GM19467 (cell line): ENCODE measurements around the gene ERAP2.
"Not testable (repeated sequence)": the region's sequence is repeated elsewhere in the genome, so short reads cannot be mapped to it uniquely, and the experiment has no call there.

Experiments
- ATAC-seq: cut with Tn5 transposase; IDR thresholded peaks from one replicate; pipeline ENCODE4 v1.9.1; 2021; ENCODE audit warnings: mild to moderate bottlenecking, moderate library complexity; ENCODE audit not compliant: unreplicated experiment

The ERAP2 gene

GRCh38 chr5:96876292-96876850, at the start of gene ERAP2:
Gene ERAP2, plus strand, starts transcription at chr5:96876500. Its CDS starts 3,186 bp downstream, at chr5:96879686.
- peak; percentile 47 for ATAC-seq

- no peak for ATAC-seq
These were observed 47.0 kb upstream of the ERAP2 start for GRCh38 chr5:96829297-96829696.

GRCh38 chr5:96834016-96834415, 42.3 kb upstream of the ERAP2 start:
- ATAC-seq = no peak

GRCh38 chr5:96835791-96836191, 40.5 kb upstream of the ERAP2 start:
- no peak for ATAC-seq

GRCh38 chr5:96836817-96837216, 39.5 kb upstream of the ERAP2 start:
- no peak for ATAC-seq

- no peak for ATAC-seq
These were observed 39.0 kb upstream of the ERAP2 start for GRCh38 chr5:96837303-96837702.

- ATAC-seq = no peak
These were observed 37.9 kb upstream of the ERAP2 start for GRCh38 chr5:96838201-96839070.

GRCh38 chr5:96839071-96839592, 37.2 kb upstream of the ERAP2 start:
- no peak for ATAC-seq

- not testable (repeated sequence) for ATAC-seq
These were observed 34.4 kb upstream of the ERAP2 start for GRCh38 chr5:96841931-96842330.

- ATAC-seq = no peak
These were observed 33.2 kb upstream of the ERAP2 start for GRCh38 chr5:96843140-96843539.

GRCh38 chr5:96844481-96844990, 31.8 kb upstream of the ERAP2 start:
- no peak for ATAC-seq

GRCh38 chr5:96851312-96852062, 24.8 kb upstream of the ERAP2 start:
- ATAC-seq = no peak

- ATAC-seq = no peak
These were observed 23.5 kb upstream of the ERAP2 start for GRCh38 chr5:96852759-96853158.

GRCh38 chr5:96854067-96854466, 22.2 kb upstream of the ERAP2 start:
- no peak for ATAC-seq

- ATAC-seq = no peak
These were observed 21.0 kb upstream of the ERAP2 start for GRCh38 chr5:96855031-96855872.

GRCh38 chr5:96856371-96856770, 19.9 kb upstream of the ERAP2 start:
- ATAC-seq = no peak

GRCh38 chr5:96857454-96857853, 18.8 kb upstream of the ERAP2 start:
- no peak for ATAC-seq

- ATAC-seq = no peak
These were observed 18.4 kb upstream of the ERAP2 start for GRCh38 chr5:96857924-96858323.

GRCh38 chr5:96859375-96859774, 16.9 kb upstream of the ERAP2 start:
- ATAC-seq = no peak

GRCh38 chr5:96861076-96861475, 15.2 kb upstream of the ERAP2 start:
- no peak for ATAC-seq
